ENCODE results near the gene NNT.

DNA sequence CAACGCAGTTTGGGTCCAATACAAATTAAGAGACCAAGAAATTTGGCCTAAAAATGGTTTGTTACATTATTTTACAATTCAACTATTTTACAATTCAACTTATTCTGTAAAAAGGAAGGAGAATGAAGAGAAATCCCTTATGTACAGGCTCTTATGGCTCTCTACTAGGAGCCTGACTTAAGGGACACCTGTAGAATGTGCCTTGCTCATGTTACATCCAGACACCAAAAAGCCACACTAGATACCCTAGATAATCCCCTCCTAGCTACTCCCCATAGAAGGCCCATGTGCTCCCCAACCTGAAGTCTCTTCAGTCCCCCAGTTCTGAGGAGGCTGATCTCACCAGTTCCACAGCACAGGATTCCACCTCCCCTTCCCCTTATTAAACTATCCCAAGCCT is 14.1 kb upstream of the NNT start:
- TF ChIP-seq, protein P1, sequence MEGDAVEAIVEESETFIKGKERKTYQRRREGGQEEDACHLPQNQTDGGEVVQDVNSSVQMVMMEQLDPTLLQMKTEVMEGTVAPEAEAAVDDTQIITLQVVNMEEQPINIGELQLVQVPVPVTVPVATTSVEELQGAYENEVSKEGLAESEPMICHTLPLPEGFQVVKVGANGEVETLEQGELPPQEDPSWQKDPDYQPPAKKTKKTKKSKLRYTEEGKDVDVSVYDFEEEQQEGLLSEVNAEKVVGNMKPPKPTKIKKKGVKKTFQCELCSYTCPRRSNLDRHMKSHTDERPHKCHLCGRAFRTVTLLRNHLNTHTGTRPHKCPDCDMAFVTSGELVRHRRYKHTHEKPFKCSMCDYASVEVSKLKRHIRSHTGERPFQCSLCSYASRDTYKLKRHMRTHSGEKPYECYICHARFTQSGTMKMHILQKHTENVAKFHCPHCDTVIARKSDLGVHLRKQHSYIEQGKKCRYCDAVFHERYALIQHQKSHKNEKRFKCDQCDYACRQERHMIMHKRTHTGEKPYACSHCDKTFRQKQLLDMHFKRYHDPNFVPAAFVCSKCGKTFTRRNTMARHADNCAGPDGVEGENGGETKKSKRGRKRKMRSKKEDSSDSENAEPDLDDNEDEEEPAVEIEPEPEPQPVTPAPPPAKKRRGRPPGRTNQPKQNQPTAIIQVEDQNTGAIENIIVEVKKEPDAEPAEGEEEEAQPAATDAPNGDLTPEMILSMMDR (IDR thresholded peaks at IDR 0.05; ENCODE audit: insufficient read depth, low read length, poor library complexity, severe bottlenecking), result no peak
- no peak for TF ChIP-seq EZH2phosphoT487 (conservative IDR thresholded peaks at IDR 0.05; ENCODE audit: low read length)

Measured in SU-DHL-6 (cell line).